ENCODE data around the gene HOPX.

HOPX gene

GRCh38 chr4:56656346-56656643, 24.8 kb downstream of the HOPX start:
- POLR2A ChIA-PET: no interaction called here
- peak overlapping the region; percentile 70; the same call in 1 of the 2 replicates for H3K27ac ChIP-seq (ENCODE audit: extremely low read depth, low read depth, low read length)
- H3K9me3 ChIP-seq (ENCODE audit: control insufficient read depth, insufficient read depth, low read depth, low read length): no peaks in the 10 kb centered on the region
- H3K4me1 ChIP-seq (ENCODE audit: control insufficient read depth, insufficient read depth, low read length): peaks cover 26% of the 10 kb centered on the region
- TF ChIP-seq ZNF677 (tag by site-specific recombination; IDR thresholded peaks at IDR 0.05): no peak
- peak; percentile 24; the same call in 1 of the 2 replicates for TF ChIP-seq ZNF202 (tag by site-specific recombination; IDR thresholded peaks at IDR 0.05; ENCODE audit: borderline replicate concordance)
- TF ChIP-seq, protein P1, sequence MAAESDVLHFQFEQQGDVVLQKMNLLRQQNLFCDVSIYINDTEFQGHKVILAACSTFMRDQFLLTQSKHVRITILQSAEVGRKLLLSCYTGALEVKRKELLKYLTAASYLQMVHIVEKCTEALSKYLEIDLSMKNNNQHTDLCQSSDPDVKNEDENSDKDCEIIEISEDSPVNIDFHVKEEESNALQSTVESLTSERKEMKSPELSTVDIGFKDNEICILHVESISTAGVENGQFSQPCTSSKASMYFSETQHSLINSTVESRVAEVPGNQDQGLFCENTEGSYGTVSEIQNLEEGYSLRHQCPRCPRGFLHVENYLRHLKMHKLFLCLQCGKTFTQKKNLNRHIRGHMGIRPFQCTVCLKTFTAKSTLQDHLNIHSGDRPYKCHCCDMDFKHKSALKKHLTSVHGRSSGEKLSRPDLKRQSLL (tag by site-specific recombination; IDR thresholded peaks at IDR 0.05): no peak
- CTCF ChIA-PET: no interaction called here
- no peaks in the 10 kb centered on the region for H3K36me3 ChIP-seq (ENCODE audit: control insufficient read depth in 2 of 2, insufficient read depth in 1 of 2, low read length in 2 of 2)
- H3K4me3 ChIP-seq (ENCODE audit: low read depth, low read length): no peak overlapping the region

- H3K4me3 ChIP-seq (ENCODE audit: low read depth, low read length): peak overlapping the region; percentile 47
- no peaks in the 10 kb centered on the region for H3K9me3 ChIP-seq (ENCODE audit: control insufficient read depth, insufficient read depth, low read depth, low read length)
- ChIA-PET POLR2A (interaction anchor here (0.7 kb wide), 1 partner anchor 121 kb away, joined by 4 read pairs; no protein-coding TSS in a partner anchor), CTCF (interaction anchor here (0.9 kb wide), 1 partner anchor 16 kb away, joined by 3 read pairs; no protein-coding TSS in a partner anchor)
- H3K4me1 ChIP-seq (ENCODE audit: control insufficient read depth, insufficient read depth, low read length): peaks cover 26% of the 10 kb centered on the region
- H3K36me3 ChIP-seq (ENCODE audit: control insufficient read depth in 2 of 2, insufficient read depth in 1 of 2, low read length in 2 of 2): no peaks in the 10 kb centered on the region
- H3K27ac ChIP-seq (ENCODE audit: extremely low read depth, low read depth, low read length): peak overlapping the region; percentile 70; the same call in 1 of the 2 replicates
- TF ChIP-seq ZNF488 (tag by site-specific recombination; IDR thresholded peaks at IDR 0.05) (no peak), ZNF600 (tag by site-specific recombination; IDR thresholded peaks at IDR 0.05) (no peak), ZNF132 (tag by site-specific recombination; IDR thresholded peaks at IDR 0.05; ENCODE audit: borderline replicate concordance) (no peak), ZNF146 (tag by site-specific recombination; IDR thresholded peaks at IDR 0.05) (no peak), ZNF843 (tag by site-specific recombination; IDR thresholded peaks at IDR 0.05) (peak; percentile 8; the same call in 1 of the 2 replicates), GLIS2 (tag by site-specific recombination; IDR thresholded peaks at IDR 0.05) (peak; percentile 73), ZNF48 (tag by site-specific recombination; IDR thresholded peaks at IDR 0.05) (no peak), ZNF830 (tag by site-specific recombination; IDR thresholded peaks at IDR 0.05; ENCODE audit: low read depth) (no peak), ZNF76 (tag by site-specific recombination; IDR thresholded peaks at IDR 0.05; ENCODE audit: borderline replicate concordance, low read depth) (peak; percentile 48; the same call in 1 of the 2 replicates), ZNF335 (tag by site-specific recombination; conservative IDR thresholded peaks at IDR 0.05) (peak; percentile 59), ZNF239 (tag by site-specific recombination; IDR thresholded peaks at IDR 0.05) (no peak), ZBTB48 (tag by site-specific recombination; IDR thresholded peaks at IDR 0.05) (peak; percentile 81; the same call in 1 of the 2 replicates), ZBTB20 (tag by site-specific recombination; IDR thresholded peaks at IDR 0.05) (peak; percentile 59), ZNF514 (tag by site-specific recombination; IDR thresholded peaks at IDR 0.05) (no peak), ZNF175 (tag by site-specific recombination; IDR thresholded peaks at IDR 0.05) (no peak), ZNF394 (tag by site-specific recombination; IDR thresholded peaks at IDR 0.05; ENCODE audit: borderline replicate concordance) (no peak), PRDM10 (tag by site-specific recombination; IDR thresholded peaks at IDR 0.05) (no peak), ZNF23 (tag by site-specific recombination; IDR thresholded peaks at IDR 0.05; ENCODE audit: borderline replicate concordance) (no peak), ZXDB (tag by site-specific recombination; IDR thresholded peaks at IDR 0.05) (peak; percentile 60; the same call in 1 of the 2 replicates), SP3 (tag by site-specific recombination; IDR thresholded peaks at IDR 0.05) (peak; percentile 46), ZNF292 (tag by site-specific recombination; IDR thresholded peaks at IDR 0.05; ENCODE audit: borderline replicate concordance, low read depth) (no peak), TRIM28 (IDR thresholded peaks at IDR 0.05; ENCODE audit: borderline replicate concordance, low read length) (no peak)
- TF ChIP-seq, protein P2, sequence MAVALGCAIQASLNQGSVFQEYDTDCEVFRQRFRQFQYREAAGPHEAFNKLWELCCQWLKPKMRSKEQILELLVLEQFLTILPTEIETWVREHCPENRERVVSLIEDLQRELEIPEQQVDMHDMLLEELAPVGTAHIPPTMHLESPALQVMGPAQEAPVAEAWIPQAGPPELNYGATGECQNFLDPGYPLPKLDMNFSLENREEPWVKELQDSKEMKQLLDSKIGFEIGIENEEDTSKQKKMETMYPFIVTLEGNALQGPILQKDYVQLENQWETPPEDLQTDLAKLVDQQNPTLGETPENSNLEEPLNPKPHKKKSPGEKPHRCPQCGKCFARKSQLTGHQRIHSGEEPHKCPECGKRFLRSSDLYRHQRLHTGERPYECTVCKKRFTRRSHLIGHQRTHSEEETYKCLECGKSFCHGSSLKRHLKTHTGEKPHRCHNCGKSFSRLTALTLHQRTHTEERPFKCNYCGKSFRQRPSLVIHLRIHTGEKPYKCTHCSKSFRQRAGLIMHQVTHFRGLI (tag by site-specific recombination; IDR thresholded peaks at IDR 0.05): peak; percentile 89
- TF ChIP-seq, protein P3, sequence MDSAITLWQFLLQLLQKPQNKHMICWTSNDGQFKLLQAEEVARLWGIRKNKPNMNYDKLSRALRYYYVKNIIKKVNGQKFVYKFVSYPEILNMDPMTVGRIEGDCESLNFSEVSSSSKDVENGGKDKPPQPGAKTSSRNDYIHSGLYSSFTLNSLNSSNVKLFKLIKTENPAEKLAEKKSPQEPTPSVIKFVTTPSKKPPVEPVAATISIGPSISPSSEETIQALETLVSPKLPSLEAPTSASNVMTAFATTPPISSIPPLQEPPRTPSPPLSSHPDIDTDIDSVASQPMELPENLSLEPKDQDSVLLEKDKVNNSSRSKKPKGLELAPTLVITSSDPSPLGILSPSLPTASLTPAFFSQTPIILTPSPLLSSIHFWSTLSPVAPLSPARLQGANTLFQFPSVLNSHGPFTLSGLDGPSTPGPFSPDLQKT (IDR thresholded peaks at IDR 0.05; ENCODE audit: borderline replicate concordance, low read depth, low read length): no peak
Measured at GRCh38 chr4:56655627-56656345, 25.3 kb downstream of the HOPX start.
